ENCODE data around the gene NECTIN1.

Gene NECTIN1

DNA sequence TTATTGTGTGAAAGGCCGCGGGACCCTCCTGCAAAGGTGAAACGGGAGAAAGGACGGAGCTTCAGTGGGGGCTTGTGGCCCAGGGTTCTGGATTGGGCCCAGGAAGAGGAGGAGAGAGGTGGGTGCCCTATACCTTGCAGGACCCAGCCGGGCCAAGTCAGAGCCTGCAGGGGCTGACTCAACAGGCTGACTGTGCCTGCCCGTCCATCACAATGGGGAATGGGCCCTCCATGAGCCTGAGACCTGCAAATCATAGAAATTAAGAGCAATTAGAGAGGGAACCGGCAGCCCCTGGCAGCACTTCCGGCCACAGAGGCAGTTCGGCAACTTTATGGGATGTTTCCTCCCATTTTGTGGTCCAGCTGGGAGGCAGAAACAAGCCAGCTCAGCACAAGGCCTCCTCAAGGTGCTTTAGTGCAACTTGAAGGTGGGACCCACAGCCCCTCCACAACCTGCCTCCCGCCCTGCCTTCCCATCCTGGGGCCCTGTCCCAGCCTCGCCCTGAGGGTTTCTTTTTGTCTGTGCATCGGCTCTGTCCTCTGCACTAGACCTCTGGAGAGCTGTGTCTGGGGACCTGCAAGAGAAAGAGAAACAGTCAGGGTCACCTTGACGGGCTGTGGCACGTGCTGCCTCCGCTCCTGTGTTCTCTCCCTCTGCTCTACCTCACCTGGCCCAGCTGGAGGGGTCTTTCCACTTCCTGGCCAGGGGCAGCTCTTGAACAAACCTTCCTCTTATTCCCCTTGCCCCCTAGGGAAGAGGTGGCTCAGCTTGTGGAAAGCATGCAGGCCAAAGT is 19.1 kb upstream of the NECTIN1 start:
- no peak overlapping the region for H3K4me3 ChIP-seq (ENCODE audit: control insufficient read depth, low read depth, low read length)
- DNase-seq (ENCODE audit: low read depth), result no peak
- TF ChIP-seq CTCF (IDR thresholded peaks at IDR 0.05; ENCODE audit: control insufficient read depth, insufficient read depth, low read depth, low read length, missing control alignments), result no peak

DNA sequence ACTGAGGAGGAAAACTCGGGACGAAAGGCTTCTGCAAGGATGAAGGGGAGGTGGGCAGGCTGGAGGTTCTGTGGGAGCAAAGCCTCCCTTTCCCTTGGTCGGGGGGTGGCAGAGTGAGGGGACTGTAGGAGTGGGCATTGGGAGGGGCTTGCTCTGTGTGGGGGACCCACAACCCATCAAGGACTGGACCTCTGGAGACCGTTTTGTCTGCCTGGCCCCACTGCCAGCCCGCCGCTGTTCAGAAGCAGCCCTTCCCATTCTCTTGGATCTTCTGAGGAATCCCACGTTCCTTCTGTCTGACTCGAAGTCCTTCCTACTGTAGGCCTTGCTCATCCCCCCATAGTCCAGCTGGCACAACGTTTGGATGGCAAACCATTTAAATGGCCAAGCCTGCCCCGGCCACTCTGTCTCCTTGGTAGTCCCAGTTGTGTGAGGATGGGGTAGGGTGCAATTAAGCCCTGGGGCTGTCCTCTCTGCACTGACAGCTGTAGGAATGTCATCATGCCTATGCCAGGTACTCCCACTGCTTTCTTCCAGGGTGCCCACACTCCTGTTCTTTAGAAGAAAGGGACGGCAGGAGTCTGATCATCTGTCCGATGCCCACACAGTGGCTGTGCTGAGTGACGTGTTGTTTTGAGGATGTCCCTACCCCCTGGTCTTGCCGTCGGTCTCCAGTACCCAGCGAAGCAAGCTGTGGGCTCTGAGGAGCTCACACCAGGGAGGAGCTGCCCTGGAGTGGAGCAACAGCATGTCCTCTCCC is 17.0 kb upstream of the NECTIN1 start:
- DNase-seq (ENCODE audit: low read depth), result no peak
- TF ChIP-seq CTCF (IDR thresholded peaks at IDR 0.05; ENCODE audit: control insufficient read depth, insufficient read depth, low read depth, low read length, missing control alignments), result no peak
- no peak overlapping the region for H3K4me3 ChIP-seq (ENCODE audit: control insufficient read depth, low read depth, low read length)

DNA sequence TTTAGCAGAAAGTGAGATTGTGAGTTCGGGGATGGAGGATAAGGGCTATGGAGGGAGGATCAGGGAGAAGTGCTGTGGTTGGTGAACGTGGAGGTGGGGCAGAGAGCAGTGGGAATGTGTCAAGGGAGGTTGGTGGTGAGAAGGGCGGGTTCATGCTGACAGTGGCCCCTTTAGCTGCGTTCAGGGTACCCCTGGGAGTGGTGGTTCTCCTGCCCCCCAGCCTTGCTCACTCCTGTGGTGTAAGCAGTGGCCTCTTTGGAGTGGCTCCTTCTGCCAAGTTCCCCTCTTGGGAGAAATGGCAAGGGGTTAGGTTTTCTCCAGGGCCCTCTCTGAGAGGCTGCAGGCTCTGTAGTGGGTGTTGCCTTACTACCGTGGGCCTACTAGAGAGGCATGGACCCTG is 16.1 kb upstream of the NECTIN1 start:
- TF ChIP-seq CTCF (IDR thresholded peaks at IDR 0.05; ENCODE audit: control insufficient read depth, insufficient read depth, low read depth, low read length, missing control alignments), result no peak
- no peak for DNase-seq (ENCODE audit: low read depth)
- H3K4me3 ChIP-seq (ENCODE audit: control insufficient read depth, low read depth, low read length), result no peak overlapping the region

DNA sequence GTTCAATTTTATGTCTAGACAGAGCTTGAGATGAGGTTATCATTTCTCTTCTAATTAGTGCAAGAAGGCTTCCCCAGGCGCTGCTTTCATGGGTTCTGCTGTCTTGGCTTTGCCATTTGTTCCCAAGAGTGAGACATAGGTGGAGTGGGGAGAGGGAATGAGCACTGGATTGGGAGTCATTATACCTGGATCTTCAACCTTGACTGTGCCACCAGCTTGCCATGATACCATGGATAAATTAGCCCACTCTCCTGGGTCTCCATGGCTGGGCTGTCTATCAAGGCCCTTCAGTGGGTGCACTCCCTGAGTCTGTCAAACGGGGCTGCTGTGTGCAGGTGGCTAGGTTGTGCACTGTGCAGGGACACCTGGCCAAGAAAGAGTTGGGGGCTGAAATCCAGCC is 15.6 kb upstream of the NECTIN1 start:
- H3K4me3 ChIP-seq (ENCODE audit: control insufficient read depth, low read depth, low read length), result no peak overlapping the region
- DNase-seq (ENCODE audit: low read depth), result no peak
- no peak for TF ChIP-seq CTCF (IDR thresholded peaks at IDR 0.05; ENCODE audit: control insufficient read depth, insufficient read depth, low read depth, low read length, missing control alignments)

GRCh38 chr11:119743006-119743405 is 14.0 kb upstream of the NECTIN1 start:
- DNase-seq (ENCODE audit: low read depth), result no peak
- no peak overlapping the region for H3K4me3 ChIP-seq (ENCODE audit: control insufficient read depth, low read depth, low read length)
- no peak for TF ChIP-seq CTCF (IDR thresholded peaks at IDR 0.05; ENCODE audit: control insufficient read depth, insufficient read depth, low read depth, low read length, missing control alignments)

- TF ChIP-seq CTCF (IDR thresholded peaks at IDR 0.05; ENCODE audit: control insufficient read depth, insufficient read depth, low read depth, low read length, missing control alignments), result no peak
- no peak for DNase-seq (ENCODE audit: low read depth)
- H3K4me3 ChIP-seq (ENCODE audit: control insufficient read depth, low read depth, low read length), result no peak overlapping the region
Measured at GRCh38 chr11:119742263-119742861, 13.4 kb upstream of the NECTIN1 start.

Measured in AG09309 (cell line).